ENCODE data around the gene PDE12. TPM values are rescaled to one million over a fixed set of nuclear protein-coding genes. Genes with fewer than 3 reads are reported as not detected.

PDE12 gene
- polyA plus RNA-seq, 1 of the 3 experiments (the other 2 are of a cell fraction): 7.4 TPM

DNA sequence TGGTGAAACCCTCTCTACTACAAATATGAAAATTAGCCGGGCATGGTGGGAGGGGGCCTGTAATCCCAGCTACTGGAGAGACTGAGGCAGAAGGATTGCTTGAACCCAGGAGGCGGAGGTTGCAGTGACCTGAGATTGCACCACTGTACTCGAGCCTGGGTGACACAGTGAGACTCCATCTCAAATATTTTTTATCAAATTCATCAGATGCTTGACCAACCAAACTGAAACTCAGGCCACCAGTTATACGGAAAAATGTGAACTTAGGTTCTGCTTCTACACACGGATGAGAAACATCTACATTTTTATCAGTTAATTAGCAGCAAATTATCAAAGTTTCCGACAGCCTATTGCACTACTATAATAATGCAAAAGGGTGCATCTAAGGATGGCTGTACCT, 36.2 kb downstream of the PDE12 start (continued):
- TF ChIP-seq, protein P1, sequence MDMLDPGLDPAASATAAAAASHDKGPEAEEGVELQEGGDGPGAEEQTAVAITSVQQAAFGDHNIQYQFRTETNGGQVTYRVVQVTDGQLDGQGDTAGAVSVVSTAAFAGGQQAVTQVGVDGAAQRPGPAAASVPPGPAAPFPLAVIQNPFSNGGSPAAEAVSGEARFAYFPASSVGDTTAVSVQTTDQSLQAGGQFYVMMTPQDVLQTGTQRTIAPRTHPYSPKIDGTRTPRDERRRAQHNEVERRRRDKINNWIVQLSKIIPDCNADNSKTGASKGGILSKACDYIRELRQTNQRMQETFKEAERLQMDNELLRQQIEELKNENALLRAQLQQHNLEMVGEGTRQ (IDR thresholded peaks at IDR 0.05; ENCODE audit: borderline replicate concordance, low read depth, low read length): no peak
- TF ChIP-seq GATA2 (CRISPR knock-in tag; IDR thresholded peaks at IDR 0.05) (no peak), SIN3A (IDR thresholded peaks at IDR 0.05; ENCODE audit: borderline replicate concordance, low read depth, low read length) (no peak), MXI1 (IDR thresholded peaks at IDR 0.05; ENCODE audit: low read depth, low read length) (no peak), RXRA (IDR thresholded peaks at IDR 0.05; ENCODE audit: borderline replicate concordance, low read depth) (no peak), NFIC (IDR thresholded peaks at IDR 0.05; ENCODE audit: borderline replicate concordance) (no peak), NRF1 (IDR thresholded peaks at IDR 0.05; ENCODE audit: low read depth, low read length) (no peak), EP300 (IDR thresholded peaks at IDR 0.05; ENCODE audit: borderline replicate concordance in 1 of 2, low read depth in 1 of 2, low read length in 1 of 2) (no peak)
- TF ChIP-seq, protein P2, sequence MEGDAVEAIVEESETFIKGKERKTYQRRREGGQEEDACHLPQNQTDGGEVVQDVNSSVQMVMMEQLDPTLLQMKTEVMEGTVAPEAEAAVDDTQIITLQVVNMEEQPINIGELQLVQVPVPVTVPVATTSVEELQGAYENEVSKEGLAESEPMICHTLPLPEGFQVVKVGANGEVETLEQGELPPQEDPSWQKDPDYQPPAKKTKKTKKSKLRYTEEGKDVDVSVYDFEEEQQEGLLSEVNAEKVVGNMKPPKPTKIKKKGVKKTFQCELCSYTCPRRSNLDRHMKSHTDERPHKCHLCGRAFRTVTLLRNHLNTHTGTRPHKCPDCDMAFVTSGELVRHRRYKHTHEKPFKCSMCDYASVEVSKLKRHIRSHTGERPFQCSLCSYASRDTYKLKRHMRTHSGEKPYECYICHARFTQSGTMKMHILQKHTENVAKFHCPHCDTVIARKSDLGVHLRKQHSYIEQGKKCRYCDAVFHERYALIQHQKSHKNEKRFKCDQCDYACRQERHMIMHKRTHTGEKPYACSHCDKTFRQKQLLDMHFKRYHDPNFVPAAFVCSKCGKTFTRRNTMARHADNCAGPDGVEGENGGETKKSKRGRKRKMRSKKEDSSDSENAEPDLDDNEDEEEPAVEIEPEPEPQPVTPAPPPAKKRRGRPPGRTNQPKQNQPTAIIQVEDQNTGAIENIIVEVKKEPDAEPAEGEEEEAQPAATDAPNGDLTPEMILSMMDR (IDR thresholded peaks at IDR 0.05): no peak

DNA sequence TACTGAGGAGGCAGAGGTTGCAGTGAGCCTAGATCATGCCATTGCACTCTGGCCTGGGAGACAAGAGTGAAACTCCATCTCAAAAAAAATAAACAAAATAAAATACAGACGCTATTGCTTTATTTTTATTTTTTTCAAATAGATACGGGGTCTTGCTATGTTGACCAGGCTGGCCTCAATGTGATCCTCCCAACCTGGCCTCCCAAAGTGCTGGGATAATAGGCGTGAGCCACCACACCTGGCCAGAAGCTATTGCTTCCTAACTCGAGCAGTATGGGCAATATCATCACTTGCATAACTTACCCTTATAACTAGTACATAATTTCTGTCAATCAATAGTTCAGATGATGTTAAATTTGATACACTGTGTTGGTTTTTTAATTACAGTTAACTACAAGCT, 38.1 kb downstream of the PDE12 start:
- H3K27me3 ChIP-seq (ENCODE audit: insufficient read depth): no peaks in the 10 kb centered on the region
- ChIA-PET POLR2A (interaction anchor here (0.6 kb wide), 1 partner anchor 39 kb away, joined by 3 read pairs; no protein-coding TSS in a partner anchor), CTCF (interaction anchor here (0.7 to 1.2 kb wide), 2 partner anchors 13 to 621 kb away, joined by 3 read pairs; no protein-coding TSS in a partner anchor)
- H3K79me2 ChIP-seq (ENCODE audit: insufficient read depth): peaks cover 88% of the 10 kb centered on the region
- H3K27ac ChIP-seq (ENCODE audit: low read depth in 2 of 2, low read length in 1 of 2): peak overlapping the region in 1 of 2 experiments; percentile 100; a peak in 1 of 4 replicates
- H2AFZ ChIP-seq (ENCODE audit: low read depth): no peak overlapping the region
- H3K4me1 ChIP-seq (ENCODE audit: control insufficient read depth in 1 of 2, insufficient read depth in 2 of 2, low read depth in 1 of 2, low read length in 1 of 2): peaks cover 3 to 13% of the 10 kb centered on the region in 2 experiments; a peak in 3 of 4 replicates
- peak overlapping the region; percentile 89 for H3K4me2 ChIP-seq
- H3K36me3 ChIP-seq (replicated peaks in 1 of 2; ENCODE audit: control insufficient read depth in 1 of 2, insufficient read depth in 2 of 2, low read length in 1 of 2): peaks cover 10 to 54% of the 10 kb centered on the region in 2 experiments
- H3K9ac ChIP-seq: peak overlapping the region; percentile 99
- no peaks in the 10 kb centered on the region for H3K9me2 ChIP-seq
- TF ChIP-seq EZH2phosphoT487 (IDR thresholded peaks at IDR 0.05; ENCODE audit: borderline replicate concordance, low read depth) (no peak), TAF1 (IDR thresholded peaks at IDR 0.05; ENCODE audit: borderline replicate concordance, low read depth, low read length) (no peak), ELF1 (IDR thresholded peaks at IDR 0.05) (no peak), POLR2AphosphoS5 (IDR thresholded peaks at IDR 0.05; ENCODE audit: low read depth, low read length) (no peak), RAD21 (IDR thresholded peaks at IDR 0.05; ENCODE audit: low read length) (no peak), SIN3A (IDR thresholded peaks at IDR 0.05; ENCODE audit: borderline replicate concordance, low read depth, low read length) (no peak), FOXJ3 (CRISPR knock-in tag; IDR thresholded peaks at IDR 0.05) (no peak), TEAD4 (IDR thresholded peaks at IDR 0.05; ENCODE audit: borderline replicate concordance, insufficient read depth) (no peak), NRF1 (IDR thresholded peaks at IDR 0.05; ENCODE audit: low read depth, low read length) (no peak), EP300 (IDR thresholded peaks at IDR 0.05; ENCODE audit: borderline replicate concordance in 1 of 2, low read depth in 1 of 2, low read length in 1 of 2) (no peak)
- TF ChIP-seq, protein P3, sequence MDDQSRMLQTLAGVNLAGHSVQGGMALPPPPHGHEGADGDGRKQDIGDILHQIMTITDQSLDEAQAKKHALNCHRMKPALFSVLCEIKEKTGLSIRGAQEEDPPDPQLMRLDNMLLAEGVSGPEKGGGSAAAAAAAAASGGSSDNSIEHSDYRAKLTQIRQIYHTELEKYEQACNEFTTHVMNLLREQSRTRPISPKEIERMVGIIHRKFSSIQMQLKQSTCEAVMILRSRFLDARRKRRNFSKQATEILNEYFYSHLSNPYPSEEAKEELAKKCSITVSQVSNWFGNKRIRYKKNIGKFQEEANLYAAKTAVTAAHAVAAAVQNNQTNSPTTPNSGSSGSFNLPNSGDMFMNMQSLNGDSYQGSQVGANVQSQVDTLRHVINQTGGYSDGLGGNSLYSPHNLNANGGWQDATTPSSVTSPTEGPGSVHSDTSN (IDR thresholded peaks at IDR 0.05): no peak
- TF ChIP-seq, protein P4, sequence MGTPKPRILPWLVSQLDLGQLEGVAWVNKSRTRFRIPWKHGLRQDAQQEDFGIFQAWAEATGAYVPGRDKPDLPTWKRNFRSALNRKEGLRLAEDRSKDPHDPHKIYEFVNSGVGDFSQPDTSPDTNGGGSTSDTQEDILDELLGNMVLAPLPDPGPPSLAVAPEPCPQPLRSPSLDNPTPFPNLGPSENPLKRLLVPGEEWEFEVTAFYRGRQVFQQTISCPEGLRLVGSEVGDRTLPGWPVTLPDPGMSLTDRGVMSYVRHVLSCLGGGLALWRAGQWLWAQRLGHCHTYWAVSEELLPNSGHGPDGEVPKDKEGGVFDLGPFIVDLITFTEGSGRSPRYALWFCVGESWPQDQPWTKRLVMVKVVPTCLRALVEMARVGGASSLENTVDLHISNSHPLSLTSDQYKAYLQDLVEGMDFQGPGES (IDR thresholded peaks at IDR 0.05; ENCODE audit: low read depth, low read length): no peak
- TF ChIP-seq, protein P1 (IDR thresholded peaks at IDR 0.05; ENCODE audit: borderline replicate concordance, low read depth, low read length): no peak
- TF ChIP-seq, protein P5, sequence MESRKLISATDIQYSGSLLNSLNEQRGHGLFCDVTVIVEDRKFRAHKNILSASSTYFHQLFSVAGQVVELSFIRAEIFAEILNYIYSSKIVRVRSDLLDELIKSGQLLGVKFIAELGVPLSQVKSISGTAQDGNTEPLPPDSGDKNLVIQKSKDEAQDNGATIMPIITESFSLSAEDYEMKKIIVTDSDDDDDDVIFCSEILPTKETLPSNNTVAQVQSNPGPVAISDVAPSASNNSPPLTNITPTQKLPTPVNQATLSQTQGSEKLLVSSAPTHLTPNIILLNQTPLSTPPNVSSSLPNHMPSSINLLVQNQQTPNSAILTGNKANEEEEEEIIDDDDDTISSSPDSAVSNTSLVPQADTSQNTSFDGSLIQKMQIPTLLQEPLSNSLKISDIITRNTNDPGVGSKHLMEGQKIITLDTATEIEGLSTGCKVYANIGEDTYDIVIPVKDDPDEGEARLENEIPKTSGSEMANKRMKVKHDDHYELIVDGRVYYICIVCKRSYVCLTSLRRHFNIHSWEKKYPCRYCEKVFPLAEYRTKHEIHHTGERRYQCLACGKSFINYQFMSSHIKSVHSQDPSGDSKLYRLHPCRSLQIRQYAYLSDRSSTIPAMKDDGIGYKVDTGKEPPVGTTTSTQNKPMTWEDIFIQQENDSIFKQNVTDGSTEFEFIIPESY (IDR thresholded peaks at IDR 0.05; ENCODE audit: borderline replicate concordance, low read depth): no peak
- H3K9me3 ChIP-seq: no peaks in the 10 kb centered on the region
- peaks cover 42% of the 10 kb centered on the region for H3F3A ChIP-seq (replicated peaks; ENCODE audit: insufficient read depth)
- H3K4me3 ChIP-seq (ENCODE audit: low read depth in 2 of 2, low read length in 1 of 2): peak overlapping the region; percentile 91; a peak in 2 of 4 replicates
- peaks cover 73% of the 10 kb centered on the region for H4K20me1 ChIP-seq (ENCODE audit: insufficient read depth)
- DNase-seq: no peak
- WGBS (ENCODE audit: low lambda C conversion rate): 89% methylated on average over 4 of the region's 4 CpGs
